ENCODE data around the gene ZNF189. TPM values are rescaled to one million over a fixed set of nuclear protein-coding genes. Genes with fewer than 3 reads are reported as not detected.

ZNF189 gene
- polyA plus RNA-seq, 4 donors, result 35.6 to 50.5 (median 43.9) TPM

GRCh38 chr9:101417389-101417788 is 18.7 kb downstream of the ZNF189 start:
- DNase-seq (ENCODE audit: low read depth in 4 of 4, low spot score in 2 of 4), result no peak

- DNase-seq (ENCODE audit: low read depth in 4 of 4, low spot score in 2 of 4), result no peak
Measured at GRCh38 chr9:101417977-101418376, 19.3 kb downstream of the ZNF189 start.

GRCh38 chr9:101418518-101419430 is 20.1 kb downstream of the ZNF189 start:
- DNase-seq (ENCODE audit: low read depth in 4 of 4, low spot score in 2 of 4), result no peak

- DNase-seq (ENCODE audit: low read depth in 4 of 4, low spot score in 2 of 4), result no peak
Measured at GRCh38 chr9:101419863-101420262, 21.2 kb downstream of the ZNF189 start.

DNA sequence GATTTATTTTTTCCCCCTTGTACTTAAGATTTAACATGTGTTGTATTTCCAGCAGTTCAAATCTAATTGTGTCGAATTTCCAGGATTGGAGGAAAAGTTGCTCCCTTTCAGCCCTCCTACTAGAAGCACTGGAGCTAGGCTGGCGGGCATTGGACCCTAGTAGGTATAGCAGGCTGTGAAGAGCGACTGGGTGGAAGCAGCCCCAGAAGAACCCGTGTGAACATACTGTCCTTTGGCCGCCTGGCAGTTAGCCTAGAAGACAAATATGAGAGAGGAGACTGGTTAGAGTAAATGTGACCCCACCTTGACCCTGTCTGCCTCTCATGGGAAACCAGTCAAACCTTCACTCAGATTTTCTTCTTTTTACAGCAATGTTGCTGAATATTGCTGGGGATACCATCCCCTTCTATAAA is 23.0 kb downstream of the ZNF189 start:
- no peak for DNase-seq (ENCODE audit: low read depth in 4 of 4, low spot score in 2 of 4)

DNA sequence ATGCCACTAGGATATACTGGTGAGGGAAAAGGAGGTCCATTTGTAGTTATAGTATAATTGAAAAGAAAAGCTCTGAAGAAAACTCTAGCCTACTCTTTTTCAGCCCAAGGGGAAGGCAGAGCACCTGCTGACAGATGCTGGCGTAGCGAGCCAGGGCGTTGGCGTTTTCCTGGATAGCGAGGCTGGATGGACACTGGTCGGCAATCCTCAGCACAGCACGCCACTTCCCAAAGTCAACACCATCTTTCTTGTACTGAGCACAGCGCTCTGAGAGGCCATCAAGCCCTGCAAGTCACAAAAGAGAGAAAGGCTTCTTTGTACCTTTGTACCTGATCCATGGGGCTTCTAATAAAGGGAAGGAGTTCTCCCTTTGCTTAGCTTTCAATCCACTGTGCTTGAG is 28.7 kb downstream of the ZNF189 start:
- DNase-seq (ENCODE audit: low read depth in 4 of 4, low spot score in 2 of 4), result no peak

GRCh38 chr9:101427957-101428655 is 29.5 kb downstream of the ZNF189 start:
- no peak for DNase-seq (ENCODE audit: low read depth in 4 of 4, low spot score in 2 of 4)

GRCh38 chr9:101428909-101429308 is 30.3 kb downstream of the ZNF189 start:
- no peak for DNase-seq (ENCODE audit: low read depth in 4 of 4, low spot score in 2 of 4)

DNA sequence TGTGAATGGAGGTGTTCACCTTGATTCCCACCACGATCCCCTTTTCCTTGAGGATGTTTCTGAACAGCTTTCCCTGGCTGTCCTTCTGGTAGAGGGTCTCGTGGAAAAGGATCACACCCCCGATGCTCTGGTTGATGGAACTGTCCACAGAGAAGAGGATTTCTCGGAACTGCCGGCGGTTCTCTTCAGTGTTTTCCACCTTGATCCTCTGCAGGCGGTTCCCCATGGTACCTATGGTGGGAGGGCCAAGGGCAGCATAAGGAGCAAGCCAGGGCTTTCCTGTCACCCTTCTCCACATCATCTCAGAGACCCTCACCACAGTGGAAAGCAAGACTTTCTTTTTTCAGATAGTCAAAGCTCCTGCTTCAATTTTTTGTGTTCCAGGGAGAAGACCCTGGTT is 31.1 kb downstream of the ZNF189 start:
- no peak for DNase-seq (ENCODE audit: low read depth in 4 of 4, low spot score in 2 of 4)

DNA sequence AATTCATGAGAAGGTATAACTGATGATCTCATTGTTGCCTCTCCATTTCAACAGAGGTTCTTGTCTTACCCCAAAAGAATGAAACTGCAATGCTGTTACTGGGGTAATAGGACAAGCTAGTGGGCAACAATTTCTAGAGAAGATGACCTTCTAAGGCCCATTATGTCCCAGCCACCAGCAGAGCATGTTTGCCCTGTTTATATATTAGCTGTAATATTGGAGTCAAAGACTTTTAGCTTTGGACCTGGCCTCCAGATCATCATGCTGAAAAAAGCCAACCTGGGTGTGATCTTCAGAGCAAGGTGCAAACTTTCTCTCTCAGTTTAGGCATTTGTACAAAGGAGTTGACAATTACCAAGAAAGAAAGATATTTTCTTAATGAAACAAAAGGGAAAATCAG is 33.5 kb downstream of the ZNF189 start:
- no peak for DNase-seq (ENCODE audit: low read depth in 4 of 4, low spot score in 2 of 4)

GRCh38 chr9:101432740-101433139 is 34.1 kb downstream of the ZNF189 start:
- DNase-seq (ENCODE audit: low read depth in 4 of 4, low spot score in 2 of 4), result no peak

- DNase-seq (ENCODE audit: low read depth in 4 of 4, low spot score in 2 of 4), result no peak
Measured at GRCh38 chr9:101433229-101433628, 34.6 kb downstream of the ZNF189 start.

- DNase-seq (ENCODE audit: low read depth in 4 of 4, low spot score in 2 of 4), result no peak
Measured at GRCh38 chr9:101434998-101435397, 36.3 kb downstream of the ZNF189 start.

DNA sequence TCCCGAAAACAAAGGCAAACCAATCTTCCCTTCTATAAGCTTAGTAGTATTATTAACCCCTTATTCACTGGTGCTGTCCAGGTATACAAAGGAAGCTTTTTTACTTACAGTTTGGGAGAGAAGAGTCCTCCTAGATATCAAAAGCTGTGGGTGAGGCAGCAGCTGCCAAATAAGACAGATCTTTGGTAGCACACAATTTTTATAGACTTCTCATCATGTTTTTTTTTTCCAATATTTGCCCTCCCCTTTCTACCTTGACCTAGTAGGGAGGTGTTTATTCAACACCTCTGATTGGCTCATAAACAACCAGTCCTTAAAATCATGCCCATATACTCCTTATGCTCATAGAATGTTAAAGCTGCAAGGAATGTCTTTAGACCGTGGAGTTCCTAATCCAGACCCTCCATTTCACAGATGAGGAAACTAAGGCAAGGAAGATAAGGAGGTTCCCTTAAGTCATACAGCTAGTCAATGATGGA is 37.0 kb downstream of the ZNF189 start, which contains the start of gene ALDOB:
ALDOB (minus strand) TSS at position 174 of the 479 bp plus-strand sequence. CDS start 4,887 bp downstream, outside the sequence.
- no peak for DNase-seq (ENCODE audit: low read depth in 4 of 4, low spot score in 2 of 4)

GRCh38 chr9:101437806-101438232 is 39.2 kb downstream of the ZNF189 start:
- DNase-seq (ENCODE audit: low read depth in 4 of 4, low spot score in 2 of 4), result no peak

GRCh38 chr9:101438523-101438922 is 39.9 kb downstream of the ZNF189 start:
- DNase-seq (ENCODE audit: low read depth in 4 of 4, low spot score in 2 of 4), result no peak

- no peak for DNase-seq (ENCODE audit: low read depth in 4 of 4, low spot score in 2 of 4)
Measured at GRCh38 chr9:101440714-101441230, 42.1 kb downstream of the ZNF189 start.

DNA sequence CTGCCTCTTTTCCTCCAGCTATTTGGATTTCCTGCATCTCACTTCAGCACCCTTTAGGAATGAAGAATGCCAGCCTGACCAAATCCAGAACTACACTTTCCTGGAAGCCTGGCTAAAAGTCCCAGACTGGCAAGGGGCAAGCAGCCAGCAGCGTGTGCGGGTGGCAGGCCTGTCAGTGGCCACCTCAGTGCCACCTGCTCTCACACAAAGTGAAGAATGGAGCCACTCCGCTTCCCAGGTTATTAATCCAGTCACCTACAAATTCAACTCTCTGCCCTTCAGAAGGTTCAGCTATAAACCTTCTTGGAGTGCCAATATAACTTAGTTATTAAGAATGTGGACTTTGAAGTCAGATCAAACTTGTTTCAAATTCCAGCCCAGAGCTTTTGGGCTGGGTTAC is 43.7 kb downstream of the ZNF189 start:
- no peak for DNase-seq (ENCODE audit: low read depth in 4 of 4, low spot score in 2 of 4)

DNA sequence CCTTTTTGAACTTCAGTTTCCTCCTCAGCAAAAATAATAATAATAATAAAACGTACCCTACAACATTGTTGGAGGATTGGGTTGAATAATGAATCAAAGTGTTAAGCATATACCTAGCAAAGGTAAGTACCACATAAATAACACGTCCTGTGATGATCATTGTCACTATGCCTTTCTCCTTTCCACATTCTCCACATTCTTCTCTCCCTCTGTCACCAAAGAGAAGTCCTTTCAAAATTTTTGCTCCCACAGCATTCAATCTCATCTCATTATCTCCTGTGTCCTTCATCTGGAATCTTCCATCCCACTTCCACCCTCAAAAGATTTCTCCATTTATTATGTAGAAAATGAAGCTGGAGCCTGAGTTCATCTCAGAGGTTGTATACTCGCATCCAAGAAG is 44.1 kb downstream of the ZNF189 start:
- DNase-seq (ENCODE audit: low read depth in 4 of 4, low spot score in 2 of 4), result no peak

- DNase-seq (ENCODE audit: low read depth in 4 of 4, low spot score in 2 of 4), result no peak
Measured at GRCh38 chr9:101443364-101443771, 44.7 kb downstream of the ZNF189 start.

GRCh38 chr9:101445353-101446029 is 46.8 kb downstream of the ZNF189 start:
- DNase-seq (ENCODE audit: low read depth in 4 of 4, low spot score in 2 of 4), result no peak
